H1 (cell line): ENCODE measurements around the gene ARL14EPL. TPM values are rescaled to one million over a fixed set of nuclear protein-coding genes. Genes with fewer than 3 reads are reported as not detected.

Experiments used
- CTCF ChIA-PET: fragments of 300-600 bp; sonication (Branson Sonifier 250); formaldehyde crosslinking; loops from one replicate; lab custom pipeline; 2021; ENCODE audit not compliant: partially characterized antibody; lab: Charles Lee
- POLR2A ChIA-PET: fragments of 300-600 bp; sonication (Branson Sonifier 250); formaldehyde crosslinking; loops from one replicate; lab custom pipeline; 2021; ENCODE audit warnings: inconsistent platforms; ENCODE audit not compliant: partially characterized antibody; lab: Charles Lee
- DNase-seq, 2 experiments: peaks; one replicate each; pipeline versions ENCODE4 v3.0.0 to v3.0.0-alpha.2; 2010 to 2022; ENCODE audit warnings: low spot score in 2 of 2, low read depth in 1 of 2, mixed read lengths in 1 of 2
- FAIRE-seq: peaks from 2 replicates; lab custom pipeline; 2011; peaks lifted over from hg19 to GRCh38; lab: Jason Lieb, UNC
- H2AFZ ChIP-seq: 2 replicates; pipeline ENCODE4 v1.8.1; 2012; ENCODE audit warnings: low read length, inconsistent platforms
- H2AK5ac ChIP-seq: 2 replicates; pipeline ENCODE4 v1.6.1; 2013; ENCODE audit warnings: low read depth, low read length
- H2BK120ac ChIP-seq: replicated peaks from 2 replicates; pipeline ENCODE3; 2013; ENCODE audit warnings: low read depth, low read length, inconsistent platforms
- H2BK12ac ChIP-seq: 2 replicates; pipeline ENCODE4 v1.6.1; 2013; ENCODE audit warnings: low read depth, low read length
- H2BK15ac ChIP-seq: 2 replicates; pipeline ENCODE4 v1.6.1; 2013; ENCODE audit warnings: low read length
- H2BK20ac ChIP-seq: 2 replicates; pipeline ENCODE4 v1.6.1; 2013; ENCODE audit warnings: low read length
- H2BK5ac ChIP-seq: 2 replicates; pipeline ENCODE4 v1.6.1; 2013; ENCODE audit warnings: low read depth, low read length
- H3K14ac ChIP-seq: 2 replicates; pipeline ENCODE4 v1.6.1; 2013; ENCODE audit warnings: inconsistent platforms; ENCODE audit not compliant: insufficient read length
- H3K18ac ChIP-seq: 2 replicates; pipeline ENCODE4 v1.6.1; 2013; ENCODE audit warnings: low read length; ENCODE audit errors: extremely low read depth
- H3K23ac ChIP-seq: 2 replicates; pipeline ENCODE4 v1.6.1; 2013; ENCODE audit warnings: inconsistent platforms; ENCODE audit not compliant: insufficient read length
- H3K23me2 ChIP-seq: 2 replicates; pipeline ENCODE4 v1.6.1; 2013; ENCODE audit warnings: low read depth, low read length
- H3K27ac ChIP-seq: 2 replicates; pipeline ENCODE4 v1.6.1; 2011; ENCODE audit warnings: low read depth, low read length, inconsistent platforms
- H3K27me3 ChIP-seq, 4 experiments: replicated peaks in 1 of 4; 1 replicate in 1 of 4; 2 replicates in 3 of 4; pipeline versions ENCODE4 v1.6.1 to v1.8.1; 2011 to 2013; ENCODE audit warnings: low read length in 3 of 4, mild to moderate bottlenecking in 3 of 4, inconsistent platforms in 2 of 4, mixed read lengths in 2 of 4, moderate library complexity in 1 of 4; ENCODE audit not compliant: control insufficient read depth in 3 of 4, insufficient read depth in 3 of 4; ENCODE audit errors: extremely low read depth in 1 of 4
- H3K36me3 ChIP-seq, 4 experiments: 2 replicates each; pipeline versions ENCODE4 v1.6.1 to v1.8.1; 2011 to 2013; ENCODE audit warnings: mild to moderate bottlenecking in 4 of 4, low read length in 3 of 4, moderate library complexity in 2 of 4, control low read depth in 1 of 4, inconsistent platforms in 1 of 4; ENCODE audit not compliant: insufficient read depth in 4 of 4, control insufficient read depth in 2 of 4
- H3K4ac ChIP-seq: replicated peaks from 2 replicates; pipeline ENCODE3; 2013; ENCODE audit warnings: low read length, low read depth, mixed read lengths, inconsistent platforms; ENCODE audit not compliant: insufficient read length
- H3K4me1 ChIP-seq, 4 experiments: replicated peaks in 1 of 4; 1 replicate in 1 of 4; 2 replicates in 3 of 4; pipeline versions ENCODE4 v1.6.1 to v1.8.1; 2011 to 2013; ENCODE audit warnings: low read length in 3 of 4, inconsistent platforms in 2 of 4, mixed read lengths in 1 of 4; ENCODE audit not compliant: insufficient read depth in 4 of 4, control insufficient read depth in 3 of 4
- H3K4me2 ChIP-seq, 2 experiments: 2 replicates each; pipeline versions ENCODE4 v1.6.1 to v1.8.1; 2011 to 2013; ENCODE audit warnings: low read depth in 2 of 2, low read length in 2 of 2, control low read depth in 1 of 2, inconsistent platforms in 1 of 2, mild to moderate bottlenecking in 1 of 2; ENCODE audit not compliant: insufficient read depth in 1 of 2
- H3K4me3 ChIP-seq, 4 experiments: fragments of 200-600, 300-600 bp in 1 of 4; sonication (generic), shearing (Covaris generic), sonication (Bioruptor Twin) in 1 of 4; 2 replicates each; pipeline versions ENCODE4 v1.5.1 to v1.8.1; 2011 to 2016; ENCODE audit warnings: low read length in 4 of 4, low read depth in 3 of 4, control low read depth in 2 of 4, inconsistent platforms in 2 of 4, mild to moderate bottlenecking in 2 of 4, mixed read lengths in 1 of 4, moderate library complexity in 1 of 4; ENCODE audit not compliant: insufficient read depth in 2 of 4; ENCODE audit errors: extremely low read depth in 1 of 4
- H3K56ac ChIP-seq: replicated peaks from 2 replicates; pipeline ENCODE3; 2013; ENCODE audit warnings: low read depth, mild to moderate bottlenecking, mixed read lengths, low read length, inconsistent platforms; ENCODE audit not compliant: insufficient read length
- H3K79me1 ChIP-seq: 2 replicates; pipeline ENCODE4 v1.6.1; 2013; ENCODE audit warnings: low read depth, low read length, control low read depth
- H3K79me2 ChIP-seq, 2 experiments: 2 replicates each; pipeline versions ENCODE4 v1.6.1 to v1.8.1; 2012 to 2013; ENCODE audit warnings: low read length in 2 of 2, mild to moderate bottlenecking in 2 of 2, inconsistent platforms in 1 of 2; ENCODE audit not compliant: insufficient read depth in 2 of 2, control insufficient read depth in 1 of 2
- H3K9ac ChIP-seq, 4 experiments: replicated peaks in 1 of 4; 1 replicate in 1 of 4; 2 replicates in 3 of 4; pipeline versions ENCODE4 v1.6.1 to v1.8.1; 2011 to 2013; ENCODE audit warnings: low read depth in 3 of 4, low read length in 3 of 4, control low read depth in 2 of 4, mild to moderate bottlenecking in 2 of 4, moderate library complexity in 2 of 4, inconsistent platforms in 1 of 4; ENCODE audit errors: extremely low read depth in 1 of 4
- H3K9me3 ChIP-seq, 2 experiments: 2 replicates each; pipeline versions ENCODE4 v1.6.1 to v1.8.1; 2012 to 2013; ENCODE audit warnings: mild to moderate bottlenecking in 2 of 2, moderate library complexity in 2 of 2, control low read depth in 1 of 2, inconsistent platforms in 1 of 2, low read depth in 1 of 2, low read length in 1 of 2, mixed read lengths in 1 of 2; ENCODE audit not compliant: insufficient read depth in 2 of 2
- H4K20me1 ChIP-seq, 2 experiments: replicated peaks in 1 of 2; 2 replicates each; pipeline versions ENCODE3 to v1.8.1; 2011 to 2013; ENCODE audit warnings: inconsistent platforms in 2 of 2, low read length in 2 of 2, mild to moderate bottlenecking in 1 of 2; ENCODE audit not compliant: insufficient read depth in 2 of 2, control insufficient read depth in 1 of 2
- H4K5ac ChIP-seq: 2 replicates; pipeline ENCODE4 v1.6.1; 2013; ENCODE audit warnings: low read length, low read depth, mixed read lengths, inconsistent platforms; ENCODE audit not compliant: insufficient read length
- H4K8ac ChIP-seq: 2 replicates; pipeline ENCODE4 v1.8.0; 2013; ENCODE audit warnings: mild to moderate bottlenecking, moderate library complexity, low read length, inconsistent platforms; ENCODE audit not compliant: insufficient read depth; ENCODE audit errors: extremely low read depth
- H4K91ac ChIP-seq: replicated peaks from 2 replicates; pipeline ENCODE3; 2013; ENCODE audit warnings: low read length, mixed read lengths, inconsistent platforms; ENCODE audit not compliant: insufficient read length
- CBX8 ChIP-seq: fragments of 300-800, 300-1000 bp; sonication (generic); IDR thresholded peaks from 2 replicates; pipeline ENCODE4 v1.7.1; 2016; ENCODE audit warnings: low read depth, low read length, borderline replicate concordance
- CREB1 ChIP-seq: IDR thresholded peaks from 2 replicates; pipeline ENCODE4 v1.6.1; 2012; ENCODE audit warnings: inconsistent platforms
- JUND ChIP-seq: IDR thresholded peaks from 2 replicates; pipeline ENCODE4 v1.6.1; 2011; ENCODE audit warnings: mild to moderate bottlenecking, improper control_type of control experiment, low read length
- YY1 ChIP-seq: IDR thresholded peaks from 2 replicates; pipeline ENCODE4 v1.6.1; 2011; ENCODE audit warnings: low read depth, mild to moderate bottlenecking, low read length
- ZNF274 ChIP-seq: IDR thresholded peaks from 2 replicates; pipeline ENCODE4 v1.7.0; 2012; ENCODE audit warnings: low read length, borderline replicate concordance; ENCODE audit errors: extremely low read depth
- WGBS, 2 experiments: shearing (Covaris generic) in 1 of 2; methylation state at CpG; one replicate each; pipeline versions ENCODE4 v1.1.6 to v1.1.7; 2013 to 2015; ENCODE audit warnings: low lambda C conversion rate in 2 of 2, mixed read lengths in 2 of 2, inconsistent platforms in 1 of 2, low coverage in 1 of 2, missing lambda C conversion rate in 1 of 2; ENCODE audit not compliant: insufficient replicate concordance in 2 of 2, insufficient coverage in 1 of 2, insufficient read length in 1 of 2; ENCODE audit errors: extremely low coverage in 1 of 2, missing lambda C conversion rate in 1 of 2; 5-methylcytosine and 5-hydroxymethylcytosine counted together
- polyA plus RNA-seq, 7 experiments: library from polyadenylated mRNA; depleted of rRNA in 3 of 7; stranded (reverse) in 5 of 7; unstranded in 2 of 7; fragments of >200 nt in 5 of 7; fragments of 200-250 nt in 2 of 7; gene quantifications; 1 replicate in 5 of 7; 2 replicates in 1 of 7; 4 replicates in 1 of 7; pipeline versions ENCODE4 v1.2.1 to v1.2.3, GENCODE V29; 2011 to 2013; ENCODE audit warnings: missing spikeins in 2 of 7, mixed read lengths in 2 of 7
- total RNA-seq: library from RNA; stranded (reverse); fragmentation: NEBNext Ultra II Directional; extraction: Animal tissue kit (Norgen Biotek cat#: 25700); gene quantifications from 2 replicates; pipeline ENCODE4 v1.2.1, GENCODE V29; 2021

ARL14EPL gene
- total and polyA plus RNA-seq, 2 of the 8 experiments (the other 6 are each of a cell fraction or from before 2014, with no cell fraction given): not detected

DNA sequence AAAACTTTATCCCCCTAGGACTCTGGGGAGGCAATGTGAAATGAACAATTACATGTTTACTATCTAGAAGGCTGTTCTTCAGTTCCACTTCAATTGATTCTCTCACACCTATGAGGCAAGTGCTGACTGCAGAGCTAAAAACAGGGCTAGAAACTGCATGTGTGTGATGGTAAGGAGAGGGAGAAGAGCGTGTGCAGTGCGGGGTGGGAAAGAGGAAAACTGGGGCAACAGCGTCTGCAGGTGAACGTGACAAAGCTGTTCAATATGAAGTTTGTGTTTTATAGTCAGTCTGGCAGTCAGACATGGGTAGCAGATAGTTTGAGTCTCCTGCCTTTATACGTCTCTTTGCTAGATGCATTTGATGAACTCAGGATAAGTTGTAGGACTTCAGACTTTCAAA, 45.9 kb downstream of the ARL14EPL start:
- Histone ChIP-seq H3K18ac (no peak overlapping the region), H3K4ac (no peak overlapping the region), H2BK20ac (no peak overlapping the region), H4K91ac (no peak overlapping the region), H2AK5ac (no peak overlapping the region), H2BK15ac (no peak overlapping the region), H2BK12ac (no peak overlapping the region), H3K4me2 (no peak overlapping the region), H3K14ac (no peak overlapping the region), H3K4me3 (no peak overlapping the region), H2AFZ (no peak overlapping the region), H3K36me3 (no peaks in the 10 kb centered on the region), H3K23ac (no peak overlapping the region), H4K5ac (no peak overlapping the region), H3K79me2 (no peaks in the 10 kb centered on the region), H3K9me3 (no peaks in the 10 kb centered on the region), H3K27me3 (no peaks in the 10 kb centered on the region), H3K4me1 (no peaks in the 10 kb centered on the region), H2BK120ac (no peak overlapping the region), H3K56ac (no peak overlapping the region), H3K79me1 (no peaks in the 10 kb centered on the region), H4K8ac (no peak overlapping the region), H2BK5ac (no peak overlapping the region), H3K9ac (no peak overlapping the region), H3K23me2 (no peaks in the 10 kb centered on the region), H4K20me1 (no peaks in the 10 kb centered on the region), H3K27ac (no peak overlapping the region)
- POLR2A ChIA-PET: no interaction called here
- DNase-seq (no peak), FAIRE-seq (no peak)
- 89% methylated on average over 5 of the region's 5 CpGs; no CpG with 5 or more reads in 1 of the 2 experiments for WGBS, 2 experiments
- TF ChIP-seq YY1: no peak
- no peak for TF ChIP-seq ZNF274
- TF ChIP-seq JUND: no peak
- no peak for TF ChIP-seq CREB1
- TF ChIP-seq CBX8: no peak
- CTCF ChIA-PET: interaction anchor here (1.6 to 4.4 kb wide), 2 partner anchors 10 to 239 kb away, joined by 4 to 21 read pairs; no protein-coding TSS in a partner anchor
